Measurements from ENCODE around the gene PRKAA2.

- TF ChIP-seq POLR2A (IDR thresholded peaks at IDR 0.05), result no peak
- TF ChIP-seq CTCF (IDR thresholded peaks at IDR 0.05), result no peak
- TF ChIP-seq EP300 (IDR thresholded peaks at IDR 0.05), result no peak
These were observed 18.6 kb upstream of the PRKAA2 start for GRCh38 chr1:56626546-56626945.
